C1 segment of cervical spinal cord (tissue), 14 donors: ENCODE measurements around the gene LRRC74B.
"Not testable (repeated sequence)": the region's sequence is repeated elsewhere in the genome, so short reads cannot be mapped to it uniquely, and the experiment has no call there.

Source experiments
- DNase-seq, 14 donors: peaks; one replicate each; lab custom pipeline; 2025; lab: John Stamatoyannopoulos, UW

LRRC74B gene

GRCh38 chr22:21032037-21032867 is 13.5 kb upstream of the LRRC74B start, which contains the start of gene SLC7A4:
Gene SLC7A4, minus strand, starts transcription at chr22:21032561. Its CDS starts 749 bp downstream, at chr22:21031812.
- peak in 1 of 14 donors; percentile 48 for DNase-seq

- no peak for DNase-seq
Observed at GRCh38 chr22:21032868-21033688, 12.7 kb upstream of the LRRC74B start.

- no peak for DNase-seq
Observed at GRCh38 chr22:21033895-21034294, 11.9 kb upstream of the LRRC74B start.

- DNase-seq = no peak
Observed at GRCh38 chr22:21034989-21035388, 10.8 kb upstream of the LRRC74B start.

- no peak for DNase-seq
Observed at GRCh38 chr22:21038405-21038804, 7.3 kb upstream of the LRRC74B start.

GRCh38 chr22:21039158-21039557 is 6.6 kb upstream of the LRRC74B start:
- DNase-seq = not testable (repeated sequence)

- DNase-seq = no peak
Observed at GRCh38 chr22:21041937-21042336, 3.8 kb upstream of the LRRC74B start.

- DNase-seq = no peak
Observed at GRCh38 chr22:21042978-21043859, 2.5 kb upstream of the LRRC74B start.

- DNase-seq = no peak
Observed at GRCh38 chr22:21043860-21044535, 1.7 kb upstream of the LRRC74B start.

GRCh38 chr22:21044931-21045584 is 688 bp upstream of the LRRC74B start:
- DNase-seq = peak in 2 of 14 donors; percentile 1 to 15

GRCh38 chr22:21047035-21047661 is 1.4 kb downstream of the LRRC74B start:
- DNase-seq = no peak

- no peak for DNase-seq
Observed at GRCh38 chr22:21047730-21048129, 2.0 kb downstream of the LRRC74B start.

- DNase-seq = not testable (repeated sequence)
Observed at GRCh38 chr22:21048448-21048847, 2.7 kb downstream of the LRRC74B start.

- not testable (repeated sequence) for DNase-seq
Observed at GRCh38 chr22:21048965-21049364, 3.2 kb downstream of the LRRC74B start.

GRCh38 chr22:21051145-21051830 is 5.5 kb downstream of the LRRC74B start:
- DNase-seq = no peak

GRCh38 chr22:21051831-21052400 is 6.2 kb downstream of the LRRC74B start:
- no peak for DNase-seq

GRCh38 chr22:21052715-21053459 is 7.1 kb downstream of the LRRC74B start:
- no peak for DNase-seq

- DNase-seq = no peak
Observed at GRCh38 chr22:21054046-21054713, 8.4 kb downstream of the LRRC74B start.
